Activated T-helper 1 cell treated with anti-CD3 and anti-CD28 coated beads, Interleukin-12 subunit alpha, Interleukin-12 subunit beta, Interleukin-2, Interleukin-4 antibody, amounts not matched to agents 30 ng/mL and 10 ng/mL and 1 ng/mL, durations not matched to agents 14 hours and 24 hours and 36 hours (primary cell): Measurements from ENCODE around the gene FSD2. TPM values are rescaled to one million over a fixed set of nuclear protein-coding genes. Genes with fewer than 3 reads are reported as not detected.

ENCODE experiments used
- DNase-seq: peaks from one replicate; pipeline ENCODE4 v3.0.0; 2021; ENCODE audit warnings: low spot score
- H3K27ac Mint-ChIP-seq: one replicate; pipeline ENCODE4 v1.8.0; 2021; ENCODE audit warnings: mild to moderate bottlenecking, mixed read lengths
- H3K27me3 Mint-ChIP-seq: one replicate; pipeline ENCODE4 v1.8.0; 2022; ENCODE audit warnings: mild to moderate bottlenecking, moderate library complexity, mixed read lengths; ENCODE audit not compliant: insufficient read depth
- H3K36me3 Mint-ChIP-seq: one replicate; pipeline ENCODE4 v1.8.0; 2021; ENCODE audit warnings: low read depth, mixed read lengths
- H3K4me1 Mint-ChIP-seq: one replicate; pipeline ENCODE4 v1.8.0; 2021; ENCODE audit warnings: low read depth, mixed read lengths
- H3K4me3 Mint-ChIP-seq: one replicate; pipeline ENCODE4 v1.8.0; 2021; ENCODE audit warnings: mild to moderate bottlenecking, moderate library complexity, mixed read lengths
- H3K9me3 Mint-ChIP-seq: one replicate; pipeline ENCODE4 v1.8.0; 2021; ENCODE audit warnings: mixed read lengths
- intact Hi-C: fragments of 100-400 bp; cut with micrococcal nuclease; formaldehyde crosslinking; loops from one replicate; pipeline ENCODE4 v1.15.1; 2024
- total RNA-seq: library from RNA; stranded (reverse); gene quantifications from 2 replicates; pipeline ENCODE4 v1.2.3, GENCODE V29; 2022

FSD2 gene
- total RNA-seq, 1 donor from 2014 or later, result not detected

- Mint-ChIP-seq H3K4me1 (no peaks in the 10 kb centered on the region), H3K36me3 (no peaks in the 10 kb centered on the region), H3K4me3 (no peak overlapping the region), H3K27ac (no peak overlapping the region), H3K27me3 (peaks cover 53% of the 10 kb centered on the region), H3K9me3 (no peaks in the 10 kb centered on the region)
- intact Hi-C loops, result no loop called here
- DNase-seq, result no peak
These were observed 3.4 kb downstream of the FSD2 start for GRCh38 chr15:82802497-82802896.

- H3K27me3 Mint-ChIP-seq, result peaks cover 38% of the 10 kb centered on the region
- intact Hi-C loops, result no loop called here
- H3K4me1 Mint-ChIP-seq, result no peaks in the 10 kb centered on the region
- H3K9me3 Mint-ChIP-seq, result peaks cover 2% of the 10 kb centered on the region
- no peaks in the 10 kb centered on the region for H3K36me3 Mint-ChIP-seq
- no peak overlapping the region for H3K27ac Mint-ChIP-seq
- H3K4me3 Mint-ChIP-seq, result no peak overlapping the region
- no peak for DNase-seq
These were observed 6.6 kb downstream of the FSD2 start for GRCh38 chr15:82799183-82799841.

DNA sequence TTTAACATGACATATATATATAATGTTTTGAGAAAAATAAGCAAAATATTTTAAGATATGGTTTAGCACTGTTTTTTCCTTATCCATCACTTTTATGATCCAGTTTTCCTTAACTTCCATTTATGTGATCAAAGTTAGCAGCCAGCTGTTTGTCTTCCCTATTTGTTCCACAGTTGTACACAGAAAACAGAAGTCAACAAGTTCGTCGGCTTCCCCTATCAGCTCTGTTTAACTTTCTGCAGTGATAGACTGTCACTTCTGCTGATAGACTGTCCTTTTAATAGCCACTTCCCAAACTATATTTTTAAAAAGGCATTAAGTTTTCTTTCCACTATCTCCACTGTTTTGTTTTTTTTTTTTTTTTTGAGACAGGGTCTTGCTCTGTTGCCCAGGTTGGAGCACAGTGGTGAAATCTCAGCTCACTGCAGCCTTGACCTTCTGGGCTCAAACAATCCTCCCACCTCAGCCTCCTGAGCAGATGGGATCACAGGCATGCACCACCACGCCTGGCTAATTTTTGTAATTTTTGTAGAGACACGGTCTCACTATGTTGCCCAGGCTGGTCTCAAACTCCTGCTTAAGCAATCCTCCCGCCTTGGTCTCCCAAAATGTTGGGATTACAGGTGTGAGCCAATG lies 7.2 kb downstream of the FSD2 start:
- Mint-ChIP-seq H3K27me3 (peaks cover 35% of the 10 kb centered on the region), H3K4me3 (no peak overlapping the region), H3K4me1 (no peaks in the 10 kb centered on the region), H3K9me3 (peaks cover 5% of the 10 kb centered on the region), H3K36me3 (no peaks in the 10 kb centered on the region), H3K27ac (no peak overlapping the region)
- no peak for DNase-seq
- intact Hi-C loops, result no loop called here

- no peaks in the 10 kb centered on the region for H3K4me1 Mint-ChIP-seq
- H3K9me3 Mint-ChIP-seq, result peaks cover 5% of the 10 kb centered on the region
- peaks cover 35% of the 10 kb centered on the region for H3K27me3 Mint-ChIP-seq
- no peak overlapping the region for H3K4me3 Mint-ChIP-seq
- no peaks in the 10 kb centered on the region for H3K36me3 Mint-ChIP-seq
- intact Hi-C loops, result no loop called here
- DNase-seq, result no peak
- H3K27ac Mint-ChIP-seq, result no peak overlapping the region
These were observed 7.8 kb downstream of the FSD2 start for GRCh38 chr15:82798104-82798503.

DNA sequence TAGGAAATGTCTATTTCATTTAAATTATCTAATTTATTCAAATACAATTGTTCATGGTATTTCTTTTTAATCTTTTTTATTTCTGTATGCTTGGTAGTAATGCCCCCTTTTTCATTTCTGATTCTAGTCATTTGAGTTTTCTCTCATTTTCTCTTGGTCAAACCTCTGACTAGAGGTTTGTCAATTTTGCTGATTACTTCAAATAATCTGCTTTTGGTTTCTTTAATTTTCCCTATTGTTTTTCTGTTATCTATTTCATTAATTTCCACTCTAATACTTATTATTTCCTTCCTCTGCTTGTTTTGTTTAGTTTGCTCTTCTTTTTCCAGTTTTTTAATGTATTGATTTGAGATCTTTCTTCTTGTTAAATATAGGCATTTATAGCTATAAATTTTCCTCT lies 12.1 kb downstream of the FSD2 start:
- Mint-ChIP-seq H3K27ac (no peak overlapping the region), H3K36me3 (no peaks in the 10 kb centered on the region)
- intact Hi-C loops, result no loop called here

DNA sequence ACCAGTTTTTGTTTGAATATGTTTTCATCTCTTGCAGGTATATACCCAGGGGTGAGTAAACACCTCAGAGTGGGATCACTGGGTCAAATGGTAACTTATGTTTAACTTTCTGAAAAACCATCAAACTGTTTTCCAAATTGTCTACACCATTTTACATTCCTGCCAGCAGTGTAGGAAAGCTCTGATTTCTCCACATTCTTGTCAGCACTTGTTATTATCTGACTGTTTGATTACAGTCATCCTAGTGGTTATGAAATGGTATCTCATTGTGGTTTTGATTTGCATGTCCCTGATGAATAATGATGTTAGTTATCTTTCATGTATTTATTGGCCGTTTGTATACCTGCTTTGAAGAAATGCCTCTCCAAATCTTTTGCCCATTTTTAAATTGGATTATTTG lies 13.8 kb downstream of the FSD2 start:
- intact Hi-C loops, result no loop called here
- Mint-ChIP-seq H3K9me3 (peaks cover 5% of the 10 kb centered on the region), H3K4me1 (no peaks in the 10 kb centered on the region), H3K27me3 (peaks cover 16% of the 10 kb centered on the region), H3K4me3 (no peak overlapping the region), H3K27ac (no peak overlapping the region), H3K36me3 (no peaks in the 10 kb centered on the region)
- no peak for DNase-seq

More for the DNA sequence above, 12.1 kb downstream of the FSD2 start:
- no peaks in the 10 kb centered on the region for H3K4me1 Mint-ChIP-seq
- peaks cover 5% of the 10 kb centered on the region for H3K9me3 Mint-ChIP-seq
- no peak overlapping the region for H3K4me3 Mint-ChIP-seq
- peaks cover 20% of the 10 kb centered on the region for H3K27me3 Mint-ChIP-seq
- no peak for DNase-seq

- intact Hi-C loops, result no loop called here
- H3K9me3 Mint-ChIP-seq, result peaks cover 5% of the 10 kb centered on the region
- no peaks in the 10 kb centered on the region for H3K4me1 Mint-ChIP-seq
- no peak for DNase-seq
- H3K4me3 Mint-ChIP-seq, result no peak overlapping the region
- H3K36me3 Mint-ChIP-seq, result no peaks in the 10 kb centered on the region
- peaks cover 23% of the 10 kb centered on the region for H3K27me3 Mint-ChIP-seq
- no peak overlapping the region for H3K27ac Mint-ChIP-seq
These were observed 15.5 kb downstream of the FSD2 start for GRCh38 chr15:82790321-82790720.

- intact Hi-C loops, result no loop called here
- Mint-ChIP-seq H3K36me3 (no peaks in the 10 kb centered on the region), H3K4me3 (no peak overlapping the region)
These were observed 16.4 kb downstream of the FSD2 start for GRCh38 chr15:82789491-82789890.

GRCh38 chr15:82788496-82788895 lies 17.4 kb downstream of the FSD2 start:
- DNase-seq, result no peak
- no peaks in the 10 kb centered on the region for H3K9me3 Mint-ChIP-seq
- H3K36me3 Mint-ChIP-seq, result no peaks in the 10 kb centered on the region
- H3K27ac Mint-ChIP-seq, result no peak overlapping the region
- peaks cover 19% of the 10 kb centered on the region for H3K27me3 Mint-ChIP-seq
- no peak overlapping the region for H3K4me3 Mint-ChIP-seq
- H3K4me1 Mint-ChIP-seq, result no peaks in the 10 kb centered on the region
- intact Hi-C loops, result no loop called here

More at GRCh38 chr15:82789491-82789890, 16.4 kb downstream of the FSD2 start:
- no peak for DNase-seq
- Mint-ChIP-seq H3K27ac (no peak overlapping the region), H3K4me1 (no peaks in the 10 kb centered on the region), H3K27me3 (peaks cover 21% of the 10 kb centered on the region), H3K9me3 (peaks cover 5% of the 10 kb centered on the region)

GRCh38 chr15:82781349-82781748 lies 24.5 kb downstream of the FSD2 start:
- H3K27me3 Mint-ChIP-seq, result peaks cover 13% of the 10 kb centered on the region
- no peaks in the 10 kb centered on the region for H3K36me3 Mint-ChIP-seq
- no peaks in the 10 kb centered on the region for H3K4me1 Mint-ChIP-seq
- H3K9me3 Mint-ChIP-seq, result no peaks in the 10 kb centered on the region
- no peak overlapping the region for H3K4me3 Mint-ChIP-seq
- DNase-seq, result no peak
- intact Hi-C loops, result no loop called here
- no peak overlapping the region for H3K27ac Mint-ChIP-seq

DNA sequence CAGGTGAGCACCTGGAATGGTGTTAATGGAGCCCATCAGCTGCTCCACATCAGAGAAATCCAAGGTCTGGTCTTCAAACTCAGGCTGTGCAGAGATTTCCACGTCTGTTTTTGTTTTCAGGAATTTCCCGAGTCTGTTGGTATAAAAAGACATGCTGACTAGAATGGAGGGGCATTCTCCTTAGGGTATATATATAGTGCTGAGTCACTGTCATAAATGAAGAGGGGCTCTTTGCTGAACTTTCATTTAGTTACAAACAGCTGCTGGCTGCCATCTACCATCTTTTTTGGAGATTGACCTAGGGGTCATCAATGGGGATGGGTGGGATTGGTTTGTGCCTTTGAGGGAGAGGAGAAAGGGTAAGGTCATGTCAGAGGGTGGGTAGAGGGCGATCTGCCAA lies 27.1 kb downstream of the FSD2 start:
- Mint-ChIP-seq H3K4me1 (no peaks in the 10 kb centered on the region), H3K9me3 (no peaks in the 10 kb centered on the region), H3K27me3 (peaks cover 4% of the 10 kb centered on the region), H3K36me3 (no peaks in the 10 kb centered on the region), H3K27ac (no peak overlapping the region), H3K4me3 (no peak overlapping the region)
- intact Hi-C loops, result no loop called here
- DNase-seq, result no peak

GRCh38 chr15:82774496-82774895 lies 31.4 kb downstream of the FSD2 start:
- Mint-ChIP-seq H3K4me3 (no peak overlapping the region), H3K9me3 (no peaks in the 10 kb centered on the region), H3K27ac (no peak overlapping the region), H3K4me1 (no peaks in the 10 kb centered on the region), H3K36me3 (no peaks in the 10 kb centered on the region), H3K27me3 (peaks cover 5% of the 10 kb centered on the region)
- intact Hi-C loops, result no loop called here
- DNase-seq, result no peak

DNA sequence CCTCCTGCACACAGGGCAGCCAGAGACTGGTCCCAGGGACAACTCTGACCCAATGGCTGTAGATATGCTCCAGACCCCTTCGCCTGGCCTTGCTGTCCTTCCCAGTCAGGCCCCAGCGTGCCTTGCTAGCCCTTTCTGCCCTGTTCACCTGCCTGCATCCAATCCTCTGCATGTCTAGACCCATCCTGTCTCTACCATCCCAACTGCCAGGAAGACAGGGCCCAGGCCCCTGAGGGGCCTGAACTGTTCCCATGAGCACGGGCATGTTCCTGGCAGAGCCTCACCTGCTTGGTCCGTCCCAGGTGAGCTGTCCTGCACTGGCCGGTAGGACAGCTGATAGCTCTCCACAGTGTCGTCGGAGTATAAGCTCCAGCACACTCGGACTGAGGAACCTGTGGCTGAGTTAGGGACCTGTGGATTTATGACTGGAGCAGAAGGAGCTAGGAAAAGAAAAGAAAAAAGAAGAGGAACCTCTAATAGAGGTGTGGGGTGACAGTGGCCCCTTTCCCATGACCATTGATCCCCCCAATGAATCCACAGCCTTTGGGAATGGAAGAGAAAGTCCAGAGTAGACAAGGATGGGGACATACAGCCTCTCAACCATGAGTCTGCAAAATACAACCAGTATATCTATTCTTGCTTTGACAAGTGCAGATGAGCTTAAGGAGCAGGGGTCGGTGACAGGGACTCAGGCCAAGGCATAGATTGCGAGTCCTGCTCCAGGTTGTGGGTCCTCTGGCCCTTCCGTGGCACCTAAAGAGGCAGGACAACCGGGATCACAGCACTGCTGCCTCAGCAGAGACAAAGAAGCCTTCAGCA lies 33.9 kb downstream of the FSD2 start:
- no peak overlapping the region for H3K4me3 Mint-ChIP-seq
- no peak for DNase-seq
- no peaks in the 10 kb centered on the region for H3K4me1 Mint-ChIP-seq
- no peak overlapping the region for H3K27ac Mint-ChIP-seq
- intact Hi-C loops, result no loop called here
- peaks cover 4% of the 10 kb centered on the region for H3K27me3 Mint-ChIP-seq
- no peaks in the 10 kb centered on the region for H3K9me3 Mint-ChIP-seq
- peaks cover 3% of the 10 kb centered on the region for H3K36me3 Mint-ChIP-seq
